Panc1 (cell line): ENCODE results near the gene LHX4.

Experiments used
- CTCF ChIP-seq: fragments of 450-650 bp; IDR thresholded peaks from 2 replicates; pipeline ENCODE4 v1.5.1; 2017; ENCODE audit warnings: mild to moderate bottlenecking
- POLR2AphosphoS5 ChIP-seq: IDR thresholded peaks from 2 replicates; pipeline ENCODE4 v1.6.1; 2012; ENCODE audit warnings: mild to moderate bottlenecking, low read depth, low read length, moderate library complexity
- REST ChIP-seq, 2 experiments: IDR thresholded peaks; 2 replicates each; pipeline ENCODE4 v1.6.1; 2011 to 2012; ENCODE audit warnings: low read depth in 2 of 2, control low read depth in 1 of 2, low read length in 1 of 2, mild to moderate bottlenecking in 1 of 2, moderate library complexity in 1 of 2; ENCODE audit not compliant: insufficient read depth in 1 of 2
- SIN3A ChIP-seq: IDR thresholded peaks from 2 replicates; pipeline ENCODE4 v1.6.1; 2012; ENCODE audit warnings: low read depth, mild to moderate bottlenecking, low read length, moderate library complexity, borderline replicate concordance; ENCODE audit not compliant: insufficient read depth
- TCF7L2 ChIP-seq: IDR thresholded peaks from 2 replicates; pipeline ENCODE4 v1.6.1; 2011; ENCODE audit warnings: mild to moderate bottlenecking, low read depth, low read length, inconsistent platforms

DNA sequence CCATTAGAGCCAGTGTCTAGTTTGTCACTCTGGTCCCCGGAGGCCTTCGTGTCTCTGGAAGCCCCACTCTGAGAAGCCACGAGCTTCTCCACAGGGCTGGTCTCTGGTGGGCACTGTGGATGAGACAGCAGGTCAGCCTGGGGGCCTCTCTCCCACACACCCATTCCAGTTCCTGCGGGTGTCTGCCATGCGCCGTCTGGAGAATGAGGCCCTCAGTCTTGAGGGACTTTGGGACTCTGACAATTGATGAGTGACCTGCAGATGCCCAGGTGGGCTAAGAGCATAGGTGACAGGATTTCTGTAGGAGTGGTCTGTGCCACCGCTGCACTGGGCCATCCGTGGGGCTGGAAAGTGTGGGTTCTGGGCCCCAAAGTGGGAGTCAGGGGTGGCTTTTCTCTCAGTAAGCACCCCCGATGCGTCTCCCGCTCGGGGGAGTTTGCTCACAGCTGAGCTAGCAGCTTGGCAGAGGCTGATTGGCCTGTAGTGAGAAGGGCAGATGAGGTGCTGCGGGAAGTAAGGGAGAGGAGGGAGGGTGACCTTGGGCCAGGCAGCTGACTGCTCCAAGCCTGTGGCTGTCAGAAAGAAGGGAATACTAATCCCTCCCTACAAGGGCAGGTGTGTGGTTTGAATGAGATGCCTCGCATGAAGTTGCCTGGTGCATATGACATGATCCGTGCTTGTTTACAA lies 26.4 kb downstream of the LHX4 start:
- TF ChIP-seq CTCF = no peak
- no peak for TF ChIP-seq POLR2AphosphoS5
- no peak for TF ChIP-seq SIN3A
- TF ChIP-seq REST (IDR thresholded peaks at IDR 0.05; ENCODE audit: insufficient read depth in 1 of 2, low read depth in 2 of 2, low read length in 1 of 2) = no peak
- TF ChIP-seq TCF7L2 = no peak
